Dendritic cell treated with granulocyte-macrophage colony-stimulating factor and Interleukin-4, amounts not matched to agents 40 ng/mL and 50 ng/mL, for 4 days (primary cell): Measurements from ENCODE around the gene IFI35.
"Not testable (repeated sequence)": the region's sequence is repeated elsewhere in the genome, so short reads cannot be mapped to it uniquely, and the experiment has no call there.

Source experiments
- H3K27ac Mint-ChIP-seq: one replicate; pipeline ENCODE4 v1.8.0; 2022; ENCODE audit warnings: mild to moderate bottlenecking, mixed read lengths
- H3K27me3 Mint-ChIP-seq: one replicate; pipeline ENCODE4 v1.8.0; 2022; ENCODE audit warnings: mild to moderate bottlenecking, mixed read lengths
- H3K36me3 Mint-ChIP-seq: one replicate; pipeline ENCODE4 v1.8.0; 2022; ENCODE audit warnings: low read depth, mixed read lengths
- H3K4me1 Mint-ChIP-seq: one replicate; pipeline ENCODE4 v1.8.0; 2022; ENCODE audit warnings: low read depth, mixed read lengths
- H3K4me3 Mint-ChIP-seq: one replicate; pipeline ENCODE4 v1.8.0; 2022; ENCODE audit warnings: mild to moderate bottlenecking, moderate library complexity, mixed read lengths
- H3K9me3 Mint-ChIP-seq: one replicate; pipeline ENCODE4 v1.8.0; 2022; ENCODE audit warnings: mixed read lengths
- intact Hi-C: fragments of 100-400 bp; cut with micrococcal nuclease; formaldehyde crosslinking; loops from one replicate; pipeline ENCODE4 v1.15.0; 2022

IFI35 gene

GRCh38 chr17:43006639-43007551 is at the start of gene IFI35:
Gene IFI35, plus strand, starts transcription at chr17:43006784. Its CDS starts 164 bp downstream, at chr17:43006948.
- peaks cover 24% of the 10 kb centered on the region for H3K4me1 Mint-ChIP-seq
- H3K9me3 Mint-ChIP-seq, result no peaks in the 10 kb centered on the region
- H3K27ac Mint-ChIP-seq, result peak within 1 kb of the TSS; percentile 97
- intact Hi-C loops, result no loop called here
- H3K27me3 Mint-ChIP-seq, result no peaks in the 10 kb centered on the region
- peak within 1 kb of the TSS; percentile 99 for H3K4me3 Mint-ChIP-seq
- peaks cover 53% of the 10 kb centered on the region for H3K36me3 Mint-ChIP-seq

- peak within 1 kb of the TSS; percentile 88 for H3K27ac Mint-ChIP-seq
- H3K4me3 Mint-ChIP-seq, result peak within 1 kb of the TSS; percentile 92
- intact Hi-C loops, result loop anchor here (2.0 kb wide), 1 partner anchor 16 kb away; the partner anchor contains the start of genes PTGES3L and RUNDC1
- no peaks in the 10 kb centered on the region for H3K27me3 Mint-ChIP-seq
- peaks cover 38% of the 10 kb centered on the region for H3K36me3 Mint-ChIP-seq
- H3K9me3 Mint-ChIP-seq, result no peaks in the 10 kb centered on the region
- peaks cover 26% of the 10 kb centered on the region for H3K4me1 Mint-ChIP-seq
These were observed 42.2 kb upstream of the IFI35 start, which contains the start of gene AARSD1 for GRCh38 chr17:42964161-42964932. Gene AARSD1, minus strand, starts transcription at chr17:42964454. Its CDS starts 14 bp downstream, at chr17:42964440.

GRCh38 chr17:42967925-42968324 is 38.7 kb upstream of the IFI35 start:
- no peaks in the 10 kb centered on the region for H3K27me3 Mint-ChIP-seq
- peak overlapping the region; percentile 48 for H3K27ac Mint-ChIP-seq
- intact Hi-C loops, result no loop called here
- H3K9me3 Mint-ChIP-seq, result no peaks in the 10 kb centered on the region
- H3K4me3 Mint-ChIP-seq, result no peak overlapping the region
- H3K36me3 Mint-ChIP-seq, result peaks cover 9% of the 10 kb centered on the region
- peaks cover 20% of the 10 kb centered on the region for H3K4me1 Mint-ChIP-seq

- Mint-ChIP-seq H3K4me3 (no peak overlapping the region), H3K4me1 (peaks cover 10% of the 10 kb centered on the region), H3K9me3 (no peaks in the 10 kb centered on the region), H3K36me3 (peaks cover 7% of the 10 kb centered on the region), H3K27ac (no peak overlapping the region), H3K27me3 (no peaks in the 10 kb centered on the region)
- intact Hi-C loops, result no loop called here
These were observed 37.5 kb upstream of the IFI35 start for GRCh38 chr17:42969001-42969581.

- no peak overlapping the region for H3K27ac Mint-ChIP-seq
- H3K9me3 Mint-ChIP-seq, result no peaks in the 10 kb centered on the region
- H3K4me3 Mint-ChIP-seq, result no peak overlapping the region
- intact Hi-C loops, result no loop called here
- no peaks in the 10 kb centered on the region for H3K27me3 Mint-ChIP-seq
- H3K4me1 Mint-ChIP-seq, result peaks cover 10% of the 10 kb centered on the region
- no peaks in the 10 kb centered on the region for H3K36me3 Mint-ChIP-seq
These were observed 35.0 kb upstream of the IFI35 start for GRCh38 chr17:42971589-42971988.

GRCh38 chr17:42973323-42973722 is 33.3 kb upstream of the IFI35 start:
- H3K9me3 Mint-ChIP-seq, intact Hi-C loops, H3K27ac Mint-ChIP-seq, H3K36me3 Mint-ChIP-seq, H3K4me1 Mint-ChIP-seq, H3K4me3 Mint-ChIP-seq, H3K27me3 Mint-ChIP-seq: not testable (repeated sequence)

- Mint-ChIP-seq H3K4me3 (no peak overlapping the region), H3K9me3 (no peaks in the 10 kb centered on the region), H3K27me3 (peaks cover 4% of the 10 kb centered on the region), H3K27ac (no peak overlapping the region), H3K4me1 (peaks cover 11% of the 10 kb centered on the region), H3K36me3 (peaks cover 2% of the 10 kb centered on the region)
- intact Hi-C loops, result no loop called here
These were observed 31.3 kb upstream of the IFI35 start for GRCh38 chr17:42975265-42975664.

- peaks cover 14% of the 10 kb centered on the region for H3K4me1 Mint-ChIP-seq
- H3K27ac Mint-ChIP-seq, H3K4me3 Mint-ChIP-seq, H3K27me3 Mint-ChIP-seq, H3K36me3 Mint-ChIP-seq, intact Hi-C loops, H3K9me3 Mint-ChIP-seq: not testable (repeated sequence)
These were observed 30.9 kb upstream of the IFI35 start for GRCh38 chr17:42975701-42976100.

- H3K36me3 Mint-ChIP-seq, result peaks cover 41% of the 10 kb centered on the region
- intact Hi-C loops, result loop anchor here (2.0 kb wide), 1 partner anchor 15 kb away; the partner anchor contains the start of gene AARSD1
- H3K27me3 Mint-ChIP-seq, result peaks cover 4% of the 10 kb centered on the region
- H3K9me3 Mint-ChIP-seq, result no peaks in the 10 kb centered on the region
- peak within 1 kb of the TSS; percentile 99 for H3K4me3 Mint-ChIP-seq
- peak within 1 kb of the TSS; percentile 95 for H3K27ac Mint-ChIP-seq
- peaks cover 47% of the 10 kb centered on the region for H3K4me1 Mint-ChIP-seq
These were observed 26.9 kb upstream of the IFI35 start, which contains the start of gene PTGES3L for GRCh38 chr17:42979511-42980273. Gene PTGES3L, minus strand, starts transcription at chr17:42980080. Its CDS starts 27 bp downstream, at chr17:42980053.

- peak within 1 kb of the TSS; percentile 95 for H3K27ac Mint-ChIP-seq
- H3K27me3 Mint-ChIP-seq, result peaks cover 4% of the 10 kb centered on the region
- peak within 1 kb of the TSS; percentile 99 for H3K4me3 Mint-ChIP-seq
- intact Hi-C loops, result loop anchor here (2.0 kb wide), 1 partner anchor 16 kb away; the partner anchor contains the start of gene AARSD1
- H3K9me3 Mint-ChIP-seq, result no peaks in the 10 kb centered on the region
- H3K4me1 Mint-ChIP-seq, result peaks cover 48% of the 10 kb centered on the region
- peaks cover 41% of the 10 kb centered on the region for H3K36me3 Mint-ChIP-seq
These were observed 26.3 kb upstream of the IFI35 start, which contains the start of gene RUNDC1 for GRCh38 chr17:42980274-42980765. Gene RUNDC1, plus strand, starts transcription at chr17:42980565. Its CDS starts 12 bp downstream, at chr17:42980577.

GRCh38 chr17:42980766-42981397 is 25.7 kb upstream of the IFI35 start:
- peak overlapping the region; percentile 99 for H3K4me3 Mint-ChIP-seq
- no peaks in the 10 kb centered on the region for H3K9me3 Mint-ChIP-seq
- peak overlapping the region; percentile 95 for H3K27ac Mint-ChIP-seq
- H3K27me3 Mint-ChIP-seq, result peaks cover 4% of the 10 kb centered on the region
- intact Hi-C loops, result loop anchor here (2.0 kb wide), 1 partner anchor 16 kb away; the partner anchor contains the start of gene AARSD1
- peaks cover 53% of the 10 kb centered on the region for H3K4me1 Mint-ChIP-seq
- peaks cover 41% of the 10 kb centered on the region for H3K36me3 Mint-ChIP-seq

- H3K9me3 Mint-ChIP-seq, result no peaks in the 10 kb centered on the region
- H3K4me3 Mint-ChIP-seq, result peak overlapping the region; percentile 99
- peaks cover 63% of the 10 kb centered on the region for H3K4me1 Mint-ChIP-seq
- peak overlapping the region; percentile 95 for H3K27ac Mint-ChIP-seq
- intact Hi-C loops, result no loop called here
- H3K27me3 Mint-ChIP-seq, result peaks cover 4% of the 10 kb centered on the region
- peaks cover 46% of the 10 kb centered on the region for H3K36me3 Mint-ChIP-seq
These were observed 24.3 kb upstream of the IFI35 start for GRCh38 chr17:42982266-42982665.
